ENCODE measurements around the gene HEMK1.
A peak's percentile ranks its signal among the peaks of the same experiment; 100 is the strongest.

The HEMK1 gene, protein sequence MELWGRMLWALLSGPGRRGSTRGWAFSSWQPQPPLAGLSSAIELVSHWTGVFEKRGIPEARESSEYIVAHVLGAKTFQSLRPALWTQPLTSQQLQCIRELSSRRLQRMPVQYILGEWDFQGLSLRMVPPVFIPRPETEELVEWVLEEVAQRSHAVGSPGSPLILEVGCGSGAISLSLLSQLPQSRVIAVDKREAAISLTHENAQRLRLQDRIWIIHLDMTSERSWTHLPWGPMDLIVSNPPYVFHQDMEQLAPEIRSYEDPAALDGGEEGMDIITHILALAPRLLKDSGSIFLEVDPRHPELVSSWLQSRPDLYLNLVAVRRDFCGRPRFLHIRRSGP

DNA sequence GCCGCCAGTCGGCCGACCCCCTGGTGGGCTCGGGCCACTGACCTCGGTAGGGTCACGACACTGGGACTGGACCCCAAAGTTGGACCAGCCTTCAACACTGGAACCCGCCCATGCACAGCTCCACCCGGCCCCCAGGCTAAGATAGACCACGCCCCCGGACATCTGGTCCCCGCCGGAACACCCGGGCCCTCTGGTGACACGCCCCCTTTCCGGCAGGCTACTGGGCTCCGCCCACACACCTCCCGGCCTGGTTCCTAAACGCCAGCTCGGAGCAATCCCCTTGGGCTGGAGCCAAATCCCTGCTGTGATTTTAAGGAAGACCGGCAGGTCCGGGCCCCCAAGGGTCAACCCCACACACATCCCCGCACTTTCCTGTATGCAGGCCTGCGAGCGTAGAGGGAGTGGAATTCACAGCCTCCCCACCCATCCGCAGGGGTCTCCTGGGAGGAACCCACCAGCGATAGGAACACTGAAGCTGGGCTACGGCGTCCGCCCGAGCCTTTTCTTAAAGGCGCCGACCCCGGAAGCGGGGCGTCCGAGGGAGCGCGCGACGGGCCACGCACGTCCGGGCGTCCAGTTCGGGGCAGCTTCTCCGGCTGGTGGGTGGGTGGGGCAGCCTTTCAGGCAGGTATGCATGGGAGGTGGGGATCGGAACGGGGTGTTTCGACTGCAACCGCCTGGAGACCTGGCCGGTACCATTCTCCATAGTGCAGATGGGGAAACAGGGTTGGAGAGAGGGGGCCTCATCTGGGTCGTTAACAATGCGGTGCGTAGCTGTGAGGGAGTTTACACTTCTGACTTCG is at the start of gene HEMK1:
HEMK1 (plus strand) TSS at position 576 of the 803 bp plus-strand sequence. CDS start 1,583 bp downstream, outside the sequence.
- peak; percentile 82 for DNase-seq (ENCODE audit: low read depth)

DNA sequence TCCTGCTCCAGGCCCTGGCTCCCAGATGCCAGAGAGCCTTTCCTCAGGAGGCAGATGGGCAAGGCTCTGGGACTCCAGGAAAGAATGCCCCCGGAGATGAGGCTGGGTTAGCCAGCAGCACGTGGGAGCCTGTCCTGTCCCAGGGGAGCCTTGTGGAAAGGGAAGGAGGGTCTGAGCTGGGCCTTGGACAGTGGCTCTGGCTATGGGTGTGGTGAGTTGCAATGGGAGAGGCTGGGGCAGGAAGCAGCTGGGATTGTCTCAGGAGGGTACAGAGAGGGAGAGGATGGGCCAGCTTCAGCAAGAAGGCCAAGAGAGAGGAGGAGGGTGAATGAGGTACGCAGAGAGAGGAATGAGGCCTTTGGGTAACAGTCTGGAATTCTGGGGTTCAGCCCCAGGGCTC is 48.5 kb upstream of the HEMK1 start:
- DNase-seq (ENCODE audit: low read depth): no peak

DNA sequence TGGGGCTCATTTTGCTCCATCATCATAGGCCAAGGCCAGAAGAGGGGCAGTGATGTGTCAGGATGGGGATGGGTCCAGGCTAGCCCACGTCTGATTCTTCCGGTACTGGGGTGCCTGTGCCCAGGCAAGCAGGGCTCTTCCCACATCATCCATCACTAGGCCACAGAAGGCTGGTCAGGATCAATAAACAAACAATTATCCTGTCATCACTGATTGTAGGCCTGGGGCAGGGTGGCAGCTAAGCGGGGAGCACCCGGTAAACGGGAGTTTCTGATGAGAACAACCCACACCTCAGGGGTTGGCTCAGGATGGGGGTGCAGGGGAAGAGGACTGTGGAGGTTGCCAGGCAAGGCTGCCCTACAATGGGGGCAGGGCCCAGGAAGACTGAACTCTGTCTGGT is 47.8 kb upstream of the HEMK1 start:
- DNase-seq (ENCODE audit: low read depth): no peak

DNA sequence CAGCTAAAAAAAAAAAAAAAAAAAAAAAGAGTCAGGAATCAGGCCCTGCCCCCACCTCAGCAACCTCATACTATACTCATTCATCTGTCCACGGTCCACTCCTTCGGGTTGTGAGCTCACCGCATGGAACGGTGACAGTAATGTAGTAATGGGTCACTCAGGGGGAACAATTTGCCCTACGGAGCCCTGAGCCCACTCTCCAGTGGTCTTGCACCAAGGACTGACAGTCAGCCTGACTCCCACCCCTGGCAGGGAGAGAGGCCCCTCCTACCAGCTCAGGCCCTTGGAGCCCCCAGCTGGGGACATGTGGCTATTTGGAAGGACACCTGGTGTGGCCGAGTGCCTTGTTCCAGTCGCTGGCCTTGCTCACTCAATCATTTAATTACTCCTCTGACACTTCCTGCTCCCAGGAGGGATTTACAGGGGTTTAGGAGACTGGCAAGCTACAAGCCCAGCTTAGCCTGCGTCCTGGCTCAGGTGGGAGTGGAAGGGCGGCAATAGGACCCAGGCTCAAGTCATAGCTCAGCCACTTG is 46.0 kb upstream of the HEMK1 start:
- DNase-seq (ENCODE audit: low read depth): no peak

DNA sequence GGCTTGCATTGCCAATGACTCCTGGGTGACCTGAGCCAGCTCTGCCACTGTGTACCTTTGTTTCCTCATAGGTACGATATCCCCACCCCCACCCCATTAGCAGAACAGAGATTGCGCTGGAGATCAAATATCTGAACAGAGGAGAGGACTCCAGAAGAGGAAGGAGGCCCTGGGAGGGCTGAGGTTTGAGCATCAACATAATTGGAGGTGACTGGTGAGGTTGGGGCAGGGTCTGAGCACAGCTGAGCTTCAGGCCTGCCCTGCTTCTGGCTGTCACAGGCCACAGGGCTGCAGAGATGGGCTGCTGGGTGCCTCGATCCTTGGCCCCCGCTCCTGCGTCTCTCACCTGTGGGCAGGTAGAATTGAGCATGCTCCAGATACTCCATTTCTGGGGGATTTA is 44.6 kb upstream of the HEMK1 start:
- no peak for DNase-seq (ENCODE audit: low read depth)

DNA sequence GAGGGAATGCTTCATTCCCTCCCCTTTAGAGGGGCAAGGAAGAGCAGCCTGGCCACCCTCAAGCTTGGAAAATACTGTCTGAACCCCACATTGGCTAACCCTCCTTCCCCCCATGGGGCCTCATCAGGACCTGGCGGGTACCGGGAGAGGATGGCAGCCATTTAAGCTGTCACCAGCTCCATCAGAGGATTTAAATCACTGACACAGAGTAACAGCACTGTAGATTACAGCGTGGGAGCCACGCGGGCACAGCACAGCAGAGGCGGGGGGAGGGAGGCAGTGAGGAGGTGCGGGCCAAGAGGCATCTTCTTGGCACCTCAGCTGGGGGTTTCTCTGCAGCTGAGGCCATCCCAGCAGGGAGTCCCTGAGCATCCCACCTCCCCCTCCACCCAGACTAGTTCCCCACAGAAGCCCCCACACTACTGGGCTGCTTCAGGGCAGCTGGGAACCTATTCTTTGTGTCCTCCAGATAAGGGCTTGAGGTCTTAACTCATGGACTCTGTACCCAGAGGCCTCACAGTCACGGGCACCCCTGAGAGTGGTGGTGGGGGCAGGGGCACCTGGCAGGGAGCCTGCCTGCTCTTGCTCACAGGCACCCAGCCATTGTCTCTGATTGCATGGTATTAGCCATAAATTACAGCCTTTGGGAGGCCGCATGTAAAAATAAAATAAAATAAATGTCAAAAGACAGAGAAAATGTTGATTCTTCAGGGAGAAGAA is 44.0 kb upstream of the HEMK1 start:
- no peak for DNase-seq (ENCODE audit: low read depth)

DNA sequence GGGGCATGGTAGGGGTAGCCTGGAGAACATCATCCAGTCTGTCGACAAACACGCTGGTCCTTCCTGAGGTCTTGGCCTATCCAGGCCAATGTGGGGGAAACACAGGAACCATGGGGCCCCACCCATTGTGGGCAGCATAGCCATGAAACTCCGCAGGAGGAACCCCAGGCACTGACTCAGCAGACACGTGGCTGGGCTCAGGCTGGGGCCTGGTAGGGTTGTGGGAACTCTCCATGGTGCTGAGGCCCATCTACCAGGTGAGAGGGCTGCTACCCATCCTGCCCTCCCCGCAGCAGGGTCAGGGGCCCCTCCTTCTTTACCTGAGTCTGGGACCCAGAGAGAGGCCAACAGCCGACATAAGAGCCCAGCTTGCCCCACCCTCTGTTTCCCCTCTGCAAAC is 43.3 kb upstream of the HEMK1 start:
- DNase-seq (ENCODE audit: low read depth): peak; percentile 16

DNA sequence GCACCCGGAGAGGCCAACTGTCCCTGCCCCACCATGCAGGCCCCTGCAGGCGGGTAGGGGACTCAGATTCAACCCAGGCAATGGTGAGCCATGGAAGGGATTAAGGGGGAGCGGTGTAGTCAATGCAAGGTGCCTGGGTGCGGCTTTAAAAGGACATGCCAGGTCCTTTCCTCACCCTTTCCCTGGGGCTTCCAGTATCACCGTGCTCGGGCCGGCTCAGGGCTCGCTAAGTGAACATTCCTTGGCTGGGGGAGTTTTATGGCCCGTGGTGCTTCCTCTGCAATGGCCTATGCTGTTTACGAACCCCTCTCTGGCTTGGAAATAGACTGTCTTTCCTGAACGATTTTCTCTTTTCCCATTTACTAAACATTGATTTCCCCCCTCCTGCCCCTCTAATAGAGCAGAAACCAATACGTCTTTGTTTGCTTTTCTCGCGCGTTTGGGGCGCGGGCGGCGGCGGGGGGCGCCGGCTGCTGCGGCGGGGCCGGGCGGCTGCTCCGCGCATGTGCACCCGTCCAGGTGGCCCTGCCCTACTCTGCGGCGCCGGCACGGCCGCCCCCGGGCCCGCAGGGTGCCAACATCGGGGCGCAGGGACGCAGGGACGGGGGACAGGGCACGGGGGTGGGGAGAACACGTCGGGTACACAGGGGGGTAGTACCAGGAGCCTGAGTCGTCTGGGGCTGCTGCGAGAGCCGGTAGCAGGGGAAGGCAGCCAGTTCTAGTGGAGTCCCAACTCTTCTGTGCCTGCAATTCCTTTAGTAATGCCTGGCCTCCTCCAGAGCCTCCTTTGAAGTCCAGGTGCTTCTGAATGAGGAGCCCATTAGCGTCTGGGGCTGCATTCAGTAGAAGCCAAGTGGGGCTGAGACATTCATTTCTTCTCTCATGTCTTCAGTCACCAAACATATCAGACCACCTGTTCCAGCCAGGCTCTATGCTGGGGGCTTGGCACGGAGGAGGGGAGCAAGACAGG is 39.0 kb upstream of the HEMK1 start:
- no peak for DNase-seq (ENCODE audit: low read depth)

DNA sequence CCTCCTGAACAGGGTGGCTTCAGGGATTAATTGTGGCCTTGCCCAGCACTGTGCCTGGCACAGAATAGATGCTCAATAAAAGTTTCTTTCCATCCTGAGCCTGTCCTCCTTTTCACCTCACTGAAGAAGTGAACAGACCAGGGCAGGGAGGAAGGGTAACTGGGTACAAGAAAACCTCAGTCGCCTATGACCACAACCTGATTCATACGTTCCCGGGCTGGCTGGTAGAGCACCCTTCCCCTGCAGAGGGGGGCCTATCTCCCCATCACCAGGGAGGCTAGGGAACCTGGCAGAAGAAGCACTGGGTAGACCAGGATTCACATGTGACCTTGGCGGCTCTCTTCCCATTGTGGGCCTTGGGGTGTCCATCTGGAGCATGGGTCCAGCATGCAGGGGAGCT is 38.1 kb upstream of the HEMK1 start:
- DNase-seq (ENCODE audit: low read depth): no peak

DNA sequence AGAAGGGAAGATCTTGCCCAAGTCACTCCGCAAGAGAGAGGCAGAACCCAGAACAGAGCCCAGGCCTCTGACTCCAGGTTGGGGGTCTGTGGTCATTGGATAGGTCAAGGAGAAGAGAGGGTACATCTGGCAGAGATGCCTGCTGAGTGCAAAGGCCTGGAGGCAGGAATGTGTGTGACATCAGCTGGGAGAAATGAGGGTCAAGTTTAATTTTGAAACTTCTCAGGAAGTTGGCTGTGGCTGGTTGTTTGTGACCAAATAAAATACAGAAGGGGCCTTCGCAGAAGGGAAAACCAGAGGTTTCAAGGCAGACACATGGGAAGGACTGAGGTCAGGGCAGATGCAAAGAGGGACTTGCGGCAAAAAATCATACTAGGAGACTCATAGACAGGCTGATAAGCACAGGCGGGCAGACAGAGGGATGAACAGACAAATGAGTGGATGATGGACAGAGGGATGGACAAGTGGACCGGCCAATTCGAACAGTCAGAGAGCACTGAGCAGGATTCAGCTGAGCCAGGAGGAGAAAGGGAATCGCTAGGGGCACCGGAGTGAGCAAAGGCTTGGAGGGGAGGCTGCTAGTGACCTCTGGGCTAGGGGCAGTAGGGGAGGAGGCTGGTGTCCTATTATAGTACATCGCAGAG is 37.1 kb upstream of the HEMK1 start:
- DNase-seq (ENCODE audit: low read depth): no peak

DNA sequence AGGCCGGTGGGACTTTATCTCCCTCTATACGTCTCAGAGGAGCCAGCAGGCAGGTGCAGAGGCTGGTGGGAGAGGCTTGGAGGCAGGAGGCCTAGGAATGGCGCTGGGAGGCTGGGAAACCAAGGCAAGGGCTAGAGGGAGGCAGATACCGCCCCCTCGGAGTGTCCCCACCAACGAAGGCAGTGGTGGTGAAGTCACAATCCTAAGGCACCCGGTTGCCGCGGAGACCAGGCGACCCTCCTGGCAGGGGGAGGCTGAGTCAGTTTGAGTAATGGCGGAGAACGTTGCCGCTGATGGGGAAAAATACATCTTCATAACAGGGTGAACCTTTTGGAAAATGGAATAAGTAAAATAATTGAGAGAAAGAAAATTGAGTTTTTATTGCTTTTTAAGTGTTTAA is 36.0 kb upstream of the HEMK1 start:
- no peak for DNase-seq (ENCODE audit: low read depth)

DNA sequence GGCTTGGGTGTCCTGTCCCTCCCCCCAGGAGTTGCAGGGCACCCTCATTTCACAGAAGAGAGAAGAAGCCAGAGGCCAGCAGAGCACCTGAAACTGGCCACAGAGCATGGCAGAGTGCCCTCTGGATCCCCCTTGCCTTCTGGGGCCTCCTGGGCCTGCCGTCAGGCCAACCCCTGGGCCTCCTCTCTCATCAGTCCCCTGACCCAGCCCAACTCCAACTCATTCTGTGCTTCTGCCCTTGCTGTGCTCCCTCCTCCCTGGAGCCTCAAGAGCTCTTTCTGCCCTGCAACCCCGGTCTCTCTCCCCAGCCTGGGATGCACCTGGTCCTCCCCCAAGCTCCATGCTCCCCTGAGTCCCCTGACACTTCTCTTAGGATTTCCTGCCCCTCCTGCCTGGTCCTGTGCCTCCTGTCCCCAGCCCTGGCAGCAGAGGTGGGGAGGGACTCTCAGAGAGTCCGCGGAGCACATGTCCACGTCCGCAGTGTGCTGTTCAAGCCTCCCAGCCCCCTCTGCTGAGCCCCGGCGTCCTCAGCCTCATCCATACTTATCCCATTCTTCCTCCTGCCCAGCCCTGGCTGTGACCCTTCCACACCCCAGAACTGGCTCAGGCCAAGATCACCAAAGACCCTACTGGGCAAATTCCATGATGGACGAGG is 35.4 kb upstream of the HEMK1 start:
- no peak for DNase-seq (ENCODE audit: low read depth)

DNA sequence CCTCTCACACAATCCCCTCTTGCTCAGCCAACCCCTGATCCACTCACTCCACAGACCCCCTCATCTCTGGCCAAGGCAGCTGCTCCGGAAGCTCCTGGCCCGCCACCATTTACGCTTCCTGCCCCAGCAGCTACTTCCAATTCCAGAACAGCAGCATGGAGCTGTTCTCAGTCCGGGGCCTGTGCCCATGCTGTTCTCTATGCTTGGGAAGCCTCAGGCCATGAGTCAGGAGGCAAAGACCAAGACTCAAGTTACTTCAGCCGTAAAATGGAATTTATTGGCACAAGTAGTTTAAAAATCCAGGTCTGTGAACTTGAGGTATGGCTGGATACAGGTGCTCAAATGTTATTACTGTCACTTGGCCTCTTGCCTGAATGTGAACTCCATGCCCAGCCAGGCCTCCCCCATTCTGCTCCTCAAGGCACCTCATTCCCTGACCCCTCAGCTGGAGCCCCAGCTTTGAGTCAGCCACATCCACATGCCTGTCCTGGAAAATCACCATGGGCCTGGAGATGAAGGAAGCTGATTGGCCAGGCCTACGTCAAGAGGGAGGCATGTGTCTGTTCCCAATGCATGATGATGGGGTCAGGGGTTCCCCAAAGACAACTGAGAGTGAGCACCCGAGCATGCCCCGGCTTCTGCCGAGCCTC is 34.5 kb upstream of the HEMK1 start:
- no peak for DNase-seq (ENCODE audit: low read depth)

DNA sequence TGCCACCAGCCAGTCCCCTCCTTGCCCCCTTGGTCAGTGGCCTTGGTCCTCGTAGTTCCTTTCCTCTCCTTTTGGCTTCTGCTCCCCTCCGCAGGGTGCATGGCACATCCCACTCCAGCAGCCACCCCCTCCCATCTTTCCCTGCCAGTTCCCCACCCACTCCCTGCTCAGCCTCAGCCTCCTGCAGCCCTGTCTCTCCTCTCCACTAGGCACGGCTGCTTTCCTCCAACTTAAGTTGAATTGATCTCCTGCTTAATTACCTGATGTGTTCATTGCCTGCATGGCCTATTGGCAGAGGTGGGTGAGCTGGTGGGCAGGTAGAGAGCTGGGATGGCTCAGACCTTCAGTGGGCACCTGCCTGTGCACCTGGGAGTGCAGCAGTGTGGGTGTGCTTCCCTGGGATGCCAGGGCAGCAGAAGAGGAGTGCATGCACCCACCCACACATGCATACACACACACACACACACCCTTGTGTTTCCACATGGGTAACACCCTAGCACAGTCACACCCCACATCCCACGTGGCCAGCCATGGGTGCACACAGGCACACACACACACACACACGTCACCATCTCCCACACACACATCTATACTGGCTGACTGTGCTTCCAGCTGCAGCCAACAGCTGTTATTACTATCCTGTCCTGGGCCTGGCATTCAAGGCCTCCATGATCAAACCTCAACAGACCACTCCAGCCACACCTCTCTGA is 32.7 kb upstream of the HEMK1 start:
- DNase-seq (ENCODE audit: low read depth): no peak

DNA sequence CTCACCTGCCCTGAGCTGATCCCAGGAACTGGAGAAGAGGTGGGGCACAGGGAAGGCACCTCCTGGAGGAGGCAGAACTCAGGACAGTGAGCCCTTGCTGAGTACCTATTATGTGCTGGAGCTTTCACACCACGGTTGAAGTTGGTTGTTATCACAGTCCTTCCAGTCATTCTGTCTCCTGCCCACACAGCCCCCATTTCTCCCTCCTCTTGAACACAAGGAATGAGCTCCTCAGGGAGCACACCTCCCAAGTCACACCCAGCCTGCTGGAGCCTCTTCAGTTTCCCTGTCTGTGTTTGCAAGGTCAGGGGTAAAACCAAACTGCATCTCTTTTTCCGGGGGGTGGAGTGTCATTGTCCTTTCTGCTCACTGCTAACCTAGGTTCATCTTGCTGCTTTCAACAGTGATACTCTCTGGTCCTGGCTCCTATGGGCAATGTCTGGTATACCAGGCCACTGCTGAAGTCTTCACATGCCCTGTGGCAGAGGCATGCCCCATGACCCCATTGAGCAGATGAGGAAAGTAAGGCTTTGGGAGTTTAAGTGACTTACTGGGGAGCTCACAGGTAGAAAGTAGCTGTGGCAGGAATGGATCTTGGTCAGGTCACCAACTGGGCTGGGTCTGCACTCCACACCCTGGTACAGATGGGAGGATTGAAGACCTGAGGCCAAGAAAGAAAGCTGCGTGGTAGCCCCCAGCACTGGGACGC is 31.7 kb upstream of the HEMK1 start:
- no peak for DNase-seq (ENCODE audit: low read depth)

DNA sequence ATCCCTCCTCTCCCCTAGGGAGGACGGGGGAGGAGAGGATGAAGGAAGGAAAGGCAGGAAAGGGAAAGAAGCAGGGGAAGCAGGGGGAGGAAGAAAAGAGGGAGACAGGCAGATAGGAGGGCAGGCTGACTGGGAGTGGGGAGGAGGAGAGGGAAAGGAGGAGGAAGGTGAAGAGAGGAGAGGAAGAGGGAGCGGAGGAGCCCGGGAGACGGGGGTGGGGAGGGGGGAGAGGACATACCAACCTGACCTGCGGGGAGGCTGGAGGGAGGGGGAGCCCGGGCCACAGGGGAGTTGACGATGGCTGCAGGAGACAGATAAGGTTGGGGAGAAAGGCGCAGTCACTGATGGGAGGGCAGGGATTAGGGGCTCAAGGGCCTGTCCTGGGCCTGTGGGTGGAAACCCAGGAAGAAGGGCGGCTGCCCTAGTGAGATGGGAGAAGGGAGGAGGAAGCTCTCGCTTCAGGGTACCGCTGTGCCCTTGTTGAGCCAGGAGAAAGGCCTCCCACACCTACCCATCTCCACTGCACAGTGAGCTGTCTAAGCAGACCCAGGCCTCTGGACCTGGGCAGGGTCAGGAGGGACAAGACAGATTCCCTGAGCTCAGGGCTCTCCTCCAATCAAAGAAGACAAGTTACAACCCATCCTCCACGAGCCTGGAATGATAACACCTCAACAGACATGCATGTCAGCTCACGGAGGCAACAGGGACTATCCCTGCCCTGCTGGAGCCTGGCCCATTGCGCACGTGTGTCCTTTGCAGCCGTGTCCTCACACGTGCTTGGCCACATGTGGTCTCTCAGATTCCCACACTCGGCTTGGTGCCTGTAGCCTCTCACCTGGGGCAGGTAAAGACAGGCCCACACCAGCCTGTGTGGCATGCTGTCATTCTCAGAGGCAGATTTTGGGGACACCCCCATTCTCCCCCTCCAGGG is 29.7 kb upstream of the HEMK1 start:
- no peak for DNase-seq (ENCODE audit: low read depth)

Data from stimulated activated CD8-positive, alpha-beta memory T cell treated with anti-CD3 and anti-CD28 coated beads, Interleukin-12 subunit alpha, Interleukin-12 subunit beta, amount 100 ng/mL, for 4 hours (primary cell).